Epithelial cell of proximal tubule (primary cell): ENCODE results near the gene ERF. TPM values are rescaled to one million over a fixed set of nuclear protein-coding genes. Genes with fewer than 3 reads are reported as not detected.

Experiments
- DNase-seq: peaks from one replicate; pipeline ENCODE4 v3.0.0-alpha.2; 2011; ENCODE audit warnings: low read depth
- H3K4me3 ChIP-seq: 2 replicates; pipeline ENCODE4 v1.5.1; 2011; ENCODE audit warnings: low read depth, mild to moderate bottlenecking, low read length
- total RNA-seq: library from RNA; depleted of rRNA; stranded (reverse); fragments of >200 nt; gene quantifications from 2 replicates; pipeline ENCODE4 v1.2.3, GENCODE V29; 2015
- TF ChIP-seq, protein P1 (sequence below): conservative IDR thresholded peaks from 2 replicates; pipeline ENCODE4 v1.5.1; 2012; ENCODE audit warnings: low read depth, mild to moderate bottlenecking, low read length

Gene ERF
- total RNA-seq, 1 donor from 2014 or later, result 36.3 TPM

- TF ChIP-seq, protein P1, sequence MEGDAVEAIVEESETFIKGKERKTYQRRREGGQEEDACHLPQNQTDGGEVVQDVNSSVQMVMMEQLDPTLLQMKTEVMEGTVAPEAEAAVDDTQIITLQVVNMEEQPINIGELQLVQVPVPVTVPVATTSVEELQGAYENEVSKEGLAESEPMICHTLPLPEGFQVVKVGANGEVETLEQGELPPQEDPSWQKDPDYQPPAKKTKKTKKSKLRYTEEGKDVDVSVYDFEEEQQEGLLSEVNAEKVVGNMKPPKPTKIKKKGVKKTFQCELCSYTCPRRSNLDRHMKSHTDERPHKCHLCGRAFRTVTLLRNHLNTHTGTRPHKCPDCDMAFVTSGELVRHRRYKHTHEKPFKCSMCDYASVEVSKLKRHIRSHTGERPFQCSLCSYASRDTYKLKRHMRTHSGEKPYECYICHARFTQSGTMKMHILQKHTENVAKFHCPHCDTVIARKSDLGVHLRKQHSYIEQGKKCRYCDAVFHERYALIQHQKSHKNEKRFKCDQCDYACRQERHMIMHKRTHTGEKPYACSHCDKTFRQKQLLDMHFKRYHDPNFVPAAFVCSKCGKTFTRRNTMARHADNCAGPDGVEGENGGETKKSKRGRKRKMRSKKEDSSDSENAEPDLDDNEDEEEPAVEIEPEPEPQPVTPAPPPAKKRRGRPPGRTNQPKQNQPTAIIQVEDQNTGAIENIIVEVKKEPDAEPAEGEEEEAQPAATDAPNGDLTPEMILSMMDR, result no peak
- DNase-seq, result no peak
- H3K4me3 ChIP-seq, result no peak overlapping the region
Measured at GRCh38 chr19:42198676-42199439, 56.1 kb downstream of the ERF start.

Other genes starting within 250 kb of the ERF start
- 2.5 and 14.3 TPM in 2 replicates for gene GRIK5, start 184.9 kb downstream of the ERF start, total RNA-seq
- 19.6 and 22.1 TPM in 2 replicates for gene ZNF574, start 179.0 kb downstream of the ERF start, total RNA-seq
- gene POU2F2, start 122.7 kb downstream of the ERF start, total RNA-seq, result 0.46 and 3.2 TPM in 2 replicates
- 29.9 and 56.4 TPM in 2 replicates for gene DEDD2, start 37.5 kb downstream of the ERF start, total RNA-seq
- 3.9 and 7.5 TPM in 2 replicates for gene ZNF526, start 34.8 kb downstream of the ERF start, total RNA-seq
- gene GSK3A, start 12.5 kb downstream of the ERF start, total RNA-seq, result 30.9 and 33.9 TPM in 2 replicates
- gene CIC, start 14.1 kb upstream of the ERF start, total RNA-seq, result 49.3 and 63.9 TPM in 2 replicates
- 0.23 and 2.7 TPM in 2 replicates for gene PRR19, start 47.0 kb upstream of the ERF start, total RNA-seq
- gene PAFAH1B3, start 47.5 kb upstream of the ERF start, total RNA-seq, result 157 and 183 TPM in 2 replicates
- 0.63 TPM in 1 of 2 replicates, not detected in the other for gene TMEM145, start 58.2 kb upstream of the ERF start, total RNA-seq
- 16.5 and 30.2 TPM in 2 replicates for gene MEGF8, start 70.5 kb upstream of the ERF start, total RNA-seq
- gene CNFN, start 135.2 kb upstream of the ERF start, total RNA-seq, result 5.0 and 5.7 TPM in 2 replicates
- 3.7 and 11.4 TPM in 2 replicates for gene LIPE, start 172.3 kb upstream of the ERF start, total RNA-seq
- not detected in 2 replicates for gene CXCL17, start 187.8 kb upstream of the ERF start, total RNA-seq